Endothelial cell of umbilical vein (primary cell): Measurements from ENCODE around the gene CCR5AS.

Experiments used
- BruUV-seq: library from RNA; stranded (reverse); fragments of 400-500 nt; replicated peaks from 2 replicates; lab custom pipeline; 2021; lab: Mats Ljungman, UMichigan
- CTCF ChIA-PET: fragments of 300-600, 350-600 bp; sonication (Branson Sonifier 250); formaldehyde crosslinking; loops from one replicate; lab custom pipeline; 2021; ENCODE audit warnings: antibody characterized with exemption, inconsistent platforms; lab: Charles Lee
- POLR2A ChIA-PET: fragments of 300-600, 350-600 bp; sonication (Branson Sonifier 250); formaldehyde crosslinking; loops from one replicate; lab custom pipeline; 2021; ENCODE audit warnings: antibody characterized with exemption, inconsistent platforms; lab: Charles Lee
- DNase-seq: peaks from one replicate; pipeline ENCODE4 v3.0.0-alpha.2; 2011; ENCODE audit warnings: low read depth, low spot score
- FAIRE-seq: peaks from 2 replicates; lab custom pipeline; 2011; peaks lifted over from hg19 to GRCh38; lab: Jason Lieb, UNC
- H2AFZ ChIP-seq: 2 replicates; pipeline ENCODE4 v1.6.0; 2012; ENCODE audit warnings: low read depth, low read length, control low read depth, inconsistent platforms
- H3K27ac ChIP-seq: 2 replicates; pipeline ENCODE4 v1.5.1; 2011; ENCODE audit warnings: low read depth, mild to moderate bottlenecking, control low read depth, low read length, moderate library complexity; ENCODE audit not compliant: insufficient read depth
- H3K27me3 ChIP-seq, 2 experiments: 2 replicates each; pipeline versions ENCODE4 v1.6.0 to v1.6.1; 2011; ENCODE audit warnings: low read length in 2 of 2, mixed read lengths in 1 of 2; ENCODE audit not compliant: control insufficient read depth in 2 of 2, insufficient read depth in 2 of 2
- H3K36me3 ChIP-seq, 2 experiments: 2 replicates in 1 of 2; 3 replicates in 1 of 2; pipeline ENCODE4 v1.5.1; 2011; ENCODE audit warnings: low read length in 2 of 2, mild to moderate bottlenecking in 1 of 2, moderate library complexity in 1 of 2; ENCODE audit not compliant: control insufficient read depth in 2 of 2, insufficient read depth in 2 of 2; ENCODE audit errors: extremely low read depth in 1 of 2
- H3K4me1 ChIP-seq: 3 replicates; pipeline ENCODE4 v1.5.1; 2011; ENCODE audit warnings: mild to moderate bottlenecking, low read length; ENCODE audit not compliant: control insufficient read depth, insufficient read depth; ENCODE audit errors: extremely low read depth
- H3K4me2 ChIP-seq: 2 replicates; pipeline ENCODE4 v1.6.1; 2011; ENCODE audit warnings: low read length, control low read depth, mixed read lengths; ENCODE audit not compliant: insufficient read depth
- H3K4me3 ChIP-seq, 3 experiments: fragments of 200-600 bp in 1 of 3; sonication (generic), shearing (Covaris generic) in 1 of 3; replicated peaks in 1 of 3; 2 replicates each; pipeline ENCODE4 v1.5.1; 2011 to 2016; ENCODE audit warnings: control low read depth in 3 of 3, low read length in 3 of 3, mild to moderate bottlenecking in 2 of 3, inconsistent platforms in 1 of 3, low read depth in 1 of 3, moderate library complexity in 1 of 3; ENCODE audit not compliant: insufficient read depth in 1 of 3
- H3K79me2 ChIP-seq: 2 replicates; pipeline ENCODE4 v1.6.0; 2012; ENCODE audit warnings: low read length, inconsistent platforms; ENCODE audit not compliant: control insufficient read depth, insufficient read depth
- H3K9ac ChIP-seq: replicated peaks from 2 replicates; pipeline ENCODE3; 2011; ENCODE audit warnings: low read length, control low read depth; ENCODE audit not compliant: insufficient read depth; ENCODE audit errors: extremely low read depth
- H3K9me1 ChIP-seq: replicated peaks from 3 replicates; pipeline ENCODE4 v1.6.0; 2011; ENCODE audit warnings: mild to moderate bottlenecking, low read length; ENCODE audit not compliant: control insufficient read depth, insufficient read depth; ENCODE audit errors: extremely low read depth
- H3K9me3 ChIP-seq: replicated peaks from 2 replicates; pipeline ENCODE4 v1.5.1; 2012; ENCODE audit warnings: low read length, inconsistent platforms; ENCODE audit not compliant: control insufficient read depth, insufficient read depth
- H4K20me1 ChIP-seq: replicated peaks from 2 replicates; pipeline ENCODE3; 2011; ENCODE audit warnings: mild to moderate bottlenecking, low read length; ENCODE audit not compliant: control insufficient read depth, insufficient read depth; ENCODE audit errors: extremely low read depth
- CTCF ChIP-seq, 2 donors: IDR thresholded peaks; 1 replicate in 1 of 2; 2 replicates in 1 of 2; pipeline ENCODE4 v1.5.1; 2011; ENCODE audit warnings: low read length in 2 of 2, mild to moderate bottlenecking in 2 of 2, moderate library complexity in 2 of 2, control low read depth in 1 of 2, inconsistent platforms in 1 of 2, low read depth in 1 of 2; ENCODE audit not compliant: insufficient read depth in 1 of 2; ENCODE audit errors: extremely low read depth in 1 of 2
- EZH2 ChIP-seq: IDR thresholded peaks from 2 replicates; pipeline ENCODE4 v1.6.1; 2012; ENCODE audit warnings: borderline replicate concordance, low read depth, mild to moderate bottlenecking, moderate library complexity, low read length, inconsistent platforms; ENCODE audit not compliant: severe bottlenecking
- FOS ChIP-seq: IDR thresholded peaks from 2 replicates; pipeline ENCODE4 v1.6.1; 2011; ENCODE audit warnings: mild to moderate bottlenecking, low read length, moderate library complexity, borderline replicate concordance; ENCODE audit not compliant: insufficient read depth
- GATA2 ChIP-seq: IDR thresholded peaks from 2 replicates; pipeline ENCODE4 v1.7.0; 2011; ENCODE audit warnings: low read depth, mild to moderate bottlenecking, moderate library complexity, mixed read lengths, low read length; ENCODE audit not compliant: insufficient read length, insufficient read depth
- JUN ChIP-seq: IDR thresholded peaks from 2 replicates; pipeline ENCODE4 v1.6.1; 2011; ENCODE audit warnings: borderline replicate concordance, low read depth; ENCODE audit not compliant: insufficient read length, insufficient read depth
- MAX ChIP-seq: IDR thresholded peaks from 2 replicates; pipeline ENCODE4 v1.6.1; 2011; ENCODE audit not compliant: insufficient read depth, insufficient read length
- MYC ChIP-seq: IDR thresholded peaks from one replicate; pipeline ENCODE4 v1.6.1; 2011; ENCODE audit warnings: mild to moderate bottlenecking, low read depth, low read length
- POLR2A ChIP-seq: IDR thresholded peaks from 2 replicates; pipeline ENCODE4 v1.6.1; 2012; ENCODE audit warnings: low read depth, mild to moderate bottlenecking, control low read depth, low read length
- POLR2AphosphoS5 ChIP-seq: IDR thresholded peaks from 2 replicates; pipeline ENCODE4 v1.6.1; 2012; ENCODE audit warnings: low read depth, mild to moderate bottlenecking, control low read depth, low read length, moderate library complexity; ENCODE audit not compliant: insufficient read depth
- dilution Hi-C: fragments of 300-500 bp; cut with MboI; formaldehyde crosslinking; loops from one replicate; pipeline ENCODE4 v1.15.0; 2019; ENCODE audit warnings: low sequenced_read_pairs; ENCODE audit not compliant: extremely low pct_ligation_motif_present
- intact Hi-C: fragments of 100-400 bp; cut with micrococcal nuclease; formaldehyde crosslinking; loops from one replicate; pipeline ENCODE4 v1.10.0; 2022

Gene CCR5AS

GRCh38 chr3:46414739-46415138 lies 7.9 kb upstream of the CCR5AS start:
- no TSS peak for BruUV-seq
- Histone ChIP-seq H3K27ac (no peak overlapping the region), H3K9ac (no peak overlapping the region), H3K79me2 (no peaks in the 10 kb centered on the region), H3K4me1 (peaks cover 21% of the 10 kb centered on the region), H2AFZ (no peak overlapping the region), H3K36me3 (no peaks in the 10 kb centered on the region), H3K9me3 (no peaks in the 10 kb centered on the region), H3K4me3 (no peak overlapping the region), H3K9me1 (no peaks in the 10 kb centered on the region), H3K27me3 (no peaks in the 10 kb centered on the region), H3K4me2 (no peak overlapping the region), H4K20me1 (no peaks in the 10 kb centered on the region)
- intact Hi-C loops = loop anchor here (5.0 kb wide), 1 partner anchor 417 kb away; the partner anchor contains the start of gene FYCO1
- CTCF ChIA-PET = interaction anchor here (1.0 to 2.0 kb wide), 2 partner anchors 12 to 138 kb away, joined by 3 to 4 read pairs; no protein-coding TSS in a partner anchor
- TF ChIP-seq GATA2 (no peak), EZH2 (no peak), MYC (no peak), MAX (no peak), CTCF (IDR thresholded peaks at IDR 0.05; ENCODE audit: extremely low read depth in 1 of 2, insufficient read depth in 1 of 2, low read depth in 1 of 2, low read length in 2 of 2) (no peak), JUN (no peak), FOS (no peak), POLR2A (no peak), POLR2AphosphoS5 (no peak)
- dilution Hi-C loops = no loop called here
- POLR2A ChIA-PET = no interaction called here
- DNase-seq (no peak), FAIRE-seq (no peak)
